Chondrocyte (in vitro differentiated cells): ENCODE measurements around the gene RPRD1B. TPM values are rescaled to one million over a fixed set of nuclear protein-coding genes. Genes with fewer than 3 reads are reported as not detected.
"Not testable (repeated sequence)": the region's sequence is repeated elsewhere in the genome, so short reads cannot be mapped to it uniquely, and the experiment has no call there.

Experiments used
- DNase-seq: peaks from one replicate; pipeline ENCODE4 v3.0.0; 2021; ENCODE audit warnings: mixed read lengths, low spot score
- H3K27ac Mint-ChIP-seq: one replicate; pipeline ENCODE4 v1.8.0; 2021; ENCODE audit warnings: mild to moderate bottlenecking, moderate library complexity, mixed read lengths; ENCODE audit not compliant: unreplicated experiment
- H3K27me3 Mint-ChIP-seq: 2 replicates; pipeline ENCODE4 v1.8.0; 2021; ENCODE audit warnings: low read depth, mixed read lengths
- H3K36me3 Mint-ChIP-seq: 2 replicates; pipeline ENCODE4 v1.8.0; 2021; ENCODE audit warnings: low read depth, mixed read lengths
- H3K4me1 Mint-ChIP-seq: 2 replicates; pipeline ENCODE4 v1.8.0; 2021; ENCODE audit warnings: low read depth, mild to moderate bottlenecking, mixed read lengths
- H3K4me3 Mint-ChIP-seq: one replicate; pipeline ENCODE4 v1.8.0; 2021; ENCODE audit warnings: mild to moderate bottlenecking, moderate library complexity, mixed read lengths; ENCODE audit not compliant: unreplicated experiment
- H3K9me3 Mint-ChIP-seq: 2 replicates; pipeline ENCODE4 v1.8.0; 2021; ENCODE audit warnings: low read depth, mixed read lengths
- total RNA-seq: library from RNA; stranded (reverse); gene quantifications from 3 replicates; pipeline ENCODE4 v1.2.1, GENCODE V29; 2021
- TF ChIP-seq, protein P1 (sequence below): fragments of 200-600 bp; sonication (generic); IDR thresholded peaks from 2 replicates; pipeline ENCODE4 v1.5.0; 2021; ENCODE audit warnings: antibody characterized with exemption, mild to moderate bottlenecking, moderate library complexity

RPRD1B gene
- total RNA-seq, 1 donor from 2014 or later, result 16.9 TPM

DNA sequence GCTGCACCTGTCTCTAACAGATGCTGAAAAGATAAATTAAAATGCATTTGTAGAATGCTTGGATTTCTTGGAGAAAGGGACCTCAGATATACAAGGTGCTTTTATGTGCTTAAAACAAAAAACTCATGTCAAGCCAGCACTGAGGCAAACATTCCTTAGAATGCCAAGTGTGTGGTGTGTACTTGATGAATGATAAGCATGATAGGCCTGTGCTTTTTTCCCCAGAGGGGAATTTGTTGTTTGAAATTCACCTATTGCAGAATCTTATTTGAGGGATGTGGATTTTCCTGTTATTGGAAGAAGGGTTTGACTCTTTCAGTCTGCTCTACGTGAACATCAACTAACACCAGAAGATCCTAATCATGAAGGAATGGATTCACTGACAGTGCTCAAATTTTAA is 29.1 kb upstream of the RPRD1B start:
- Mint-ChIP-seq H3K36me3 (peaks cover 14% of the 10 kb centered on the region), H3K27ac (no peak overlapping the region), H3K4me3 (no peak overlapping the region), H3K27me3 (no peaks in the 10 kb centered on the region), H3K4me1 (peaks cover 16% of the 10 kb centered on the region), H3K9me3 (no peaks in the 10 kb centered on the region)
- TF ChIP-seq, protein P1, sequence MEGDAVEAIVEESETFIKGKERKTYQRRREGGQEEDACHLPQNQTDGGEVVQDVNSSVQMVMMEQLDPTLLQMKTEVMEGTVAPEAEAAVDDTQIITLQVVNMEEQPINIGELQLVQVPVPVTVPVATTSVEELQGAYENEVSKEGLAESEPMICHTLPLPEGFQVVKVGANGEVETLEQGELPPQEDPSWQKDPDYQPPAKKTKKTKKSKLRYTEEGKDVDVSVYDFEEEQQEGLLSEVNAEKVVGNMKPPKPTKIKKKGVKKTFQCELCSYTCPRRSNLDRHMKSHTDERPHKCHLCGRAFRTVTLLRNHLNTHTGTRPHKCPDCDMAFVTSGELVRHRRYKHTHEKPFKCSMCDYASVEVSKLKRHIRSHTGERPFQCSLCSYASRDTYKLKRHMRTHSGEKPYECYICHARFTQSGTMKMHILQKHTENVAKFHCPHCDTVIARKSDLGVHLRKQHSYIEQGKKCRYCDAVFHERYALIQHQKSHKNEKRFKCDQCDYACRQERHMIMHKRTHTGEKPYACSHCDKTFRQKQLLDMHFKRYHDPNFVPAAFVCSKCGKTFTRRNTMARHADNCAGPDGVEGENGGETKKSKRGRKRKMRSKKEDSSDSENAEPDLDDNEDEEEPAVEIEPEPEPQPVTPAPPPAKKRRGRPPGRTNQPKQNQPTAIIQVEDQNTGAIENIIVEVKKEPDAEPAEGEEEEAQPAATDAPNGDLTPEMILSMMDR, result no peak
- DNase-seq, result no peak

DNA sequence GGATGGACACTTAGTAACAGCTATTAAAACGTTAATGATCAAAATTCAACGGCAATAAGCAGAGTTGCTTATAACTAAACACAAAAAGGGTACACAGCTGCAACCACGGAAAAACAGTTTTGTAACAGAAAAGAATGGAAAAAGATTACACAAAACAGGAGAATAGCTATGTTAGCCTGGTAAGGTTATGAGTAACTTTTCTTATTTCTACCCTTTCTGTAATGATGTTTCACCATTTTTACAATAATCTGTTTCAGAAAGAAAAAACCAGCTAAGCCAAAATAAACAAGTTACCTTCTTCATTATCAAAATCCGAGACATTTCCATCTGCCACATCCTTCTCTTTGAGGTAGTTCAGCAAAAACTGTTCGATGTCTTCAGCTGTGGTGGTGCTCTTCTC is 27.6 kb upstream of the RPRD1B start:
- Mint-ChIP-seq H3K9me3 (no peaks in the 10 kb centered on the region), H3K36me3 (peaks cover 7% of the 10 kb centered on the region), H3K4me1 (peaks cover 16% of the 10 kb centered on the region), H3K27ac (no peak overlapping the region), H3K27me3 (no peaks in the 10 kb centered on the region), H3K4me3 (no peak overlapping the region)
- DNase-seq, result no peak
- TF ChIP-seq, protein P1, result no peak

DNA sequence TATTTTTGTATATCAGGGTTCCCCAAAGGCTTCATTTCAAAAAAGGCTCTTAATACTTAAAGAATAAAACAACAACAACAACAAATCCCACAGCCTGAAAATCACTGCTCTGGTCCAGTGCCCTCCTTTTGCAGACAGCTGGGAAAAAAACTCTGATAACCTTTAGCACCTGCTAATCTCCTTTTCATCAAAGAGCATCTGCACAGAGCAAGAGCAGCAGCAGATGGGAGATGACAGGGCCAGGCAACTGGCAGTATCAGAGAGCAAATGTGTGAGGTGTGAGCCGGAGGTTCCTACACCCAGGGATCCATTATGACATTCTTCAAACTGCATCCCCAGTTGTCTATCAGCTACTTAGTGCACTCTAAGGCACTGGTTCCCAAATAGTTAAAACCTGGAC is 26.0 kb upstream of the RPRD1B start:
- DNase-seq, result no peak
- peaks cover 10% of the 10 kb centered on the region for H3K36me3 Mint-ChIP-seq
- H3K9me3 Mint-ChIP-seq, result no peaks in the 10 kb centered on the region
- TF ChIP-seq, protein P1, result no peak
- peaks cover under 1% of the 10 kb centered on the region for H3K4me1 Mint-ChIP-seq
- no peak overlapping the region for H3K27ac Mint-ChIP-seq
- H3K4me3 Mint-ChIP-seq, result no peak overlapping the region
- H3K27me3 Mint-ChIP-seq, result no peaks in the 10 kb centered on the region

DNA sequence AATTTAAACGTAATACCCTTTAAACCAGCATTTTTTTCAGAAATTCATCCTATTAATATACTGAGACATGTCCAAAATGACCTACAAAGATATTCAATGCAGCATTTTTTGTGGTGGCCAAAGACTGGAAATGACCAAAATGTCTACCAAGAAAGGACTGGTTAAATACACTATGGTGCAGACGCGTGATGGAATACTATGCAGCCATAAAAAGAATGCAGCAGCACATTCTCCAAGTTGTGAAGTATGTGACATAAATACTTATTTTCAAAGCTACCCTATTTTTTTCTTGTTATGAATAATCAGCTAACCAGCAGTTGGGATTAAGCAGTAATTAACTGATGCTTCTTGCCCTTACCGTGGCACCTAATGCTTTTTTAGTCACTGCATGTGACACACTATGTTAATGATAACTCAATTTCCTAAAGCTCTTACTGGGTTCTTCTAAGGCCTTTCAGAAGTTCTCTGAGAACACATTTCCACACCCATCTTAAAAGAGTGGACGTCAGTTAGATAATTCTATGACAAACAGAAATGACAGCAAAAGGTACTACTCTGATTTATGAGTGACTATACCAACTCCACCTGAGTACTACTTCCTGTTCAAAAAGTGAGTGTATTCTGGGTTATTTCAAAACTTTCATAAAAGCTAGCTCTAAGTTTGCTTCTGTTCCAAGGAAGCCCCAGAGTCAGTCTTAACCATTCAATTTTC is 25.2 kb upstream of the RPRD1B start:
- Mint-ChIP-seq H3K4me1 (no peaks in the 10 kb centered on the region), H3K9me3 (no peaks in the 10 kb centered on the region), H3K4me3 (no peak overlapping the region), H3K27ac (no peak overlapping the region), H3K36me3 (peaks cover 12% of the 10 kb centered on the region), H3K27me3 (no peaks in the 10 kb centered on the region)
- TF ChIP-seq, protein P1, result no peak
- DNase-seq, result no peak

DNA sequence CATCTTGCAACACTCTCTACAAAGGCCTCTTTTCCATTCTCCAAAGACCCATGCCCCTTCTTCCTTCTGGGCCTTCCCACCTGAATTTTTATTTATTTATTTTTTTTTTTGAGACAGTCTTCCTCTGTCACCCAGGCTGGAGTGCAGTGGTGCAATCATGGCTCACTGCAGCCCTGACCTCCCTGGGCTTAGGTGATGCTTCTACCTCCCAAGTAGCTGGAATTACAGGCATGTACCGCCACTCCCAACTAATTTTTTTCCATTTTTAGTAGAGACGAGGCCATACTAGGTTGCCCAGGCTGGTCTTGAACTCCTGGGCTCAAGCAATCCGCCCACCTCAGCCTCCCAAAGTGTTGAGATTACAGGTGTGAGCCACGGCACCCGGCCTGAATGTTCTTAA is 24.1 kb upstream of the RPRD1B start:
- not testable (repeated sequence) for DNase-seq, H3K9me3 Mint-ChIP-seq, H3K4me1 Mint-ChIP-seq, H3K4me3 Mint-ChIP-seq, H3K27me3 Mint-ChIP-seq, H3K27ac Mint-ChIP-seq
- peaks cover 17% of the 10 kb centered on the region for H3K36me3 Mint-ChIP-seq

DNA sequence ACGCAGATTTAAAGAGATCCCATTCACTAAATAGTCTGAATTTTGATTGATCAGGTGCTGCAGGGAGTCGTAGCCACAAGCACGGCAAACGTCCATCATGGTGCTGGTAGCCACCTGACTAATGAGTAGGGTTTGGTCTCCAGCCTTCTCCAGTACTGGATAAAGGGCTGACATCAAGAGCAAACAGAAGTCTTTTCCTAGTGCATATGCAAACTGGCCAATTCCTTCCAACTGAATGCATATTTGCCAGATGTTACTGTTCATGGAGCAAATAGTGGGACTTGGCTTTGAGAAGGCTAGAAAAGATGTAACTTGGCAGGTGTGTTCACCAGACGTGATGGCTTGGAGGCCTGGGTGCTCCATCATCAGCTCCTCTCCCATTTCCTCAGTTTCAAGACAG is 21.9 kb upstream of the RPRD1B start:
- H3K27ac Mint-ChIP-seq, result no peak overlapping the region
- no peaks in the 10 kb centered on the region for H3K27me3 Mint-ChIP-seq
- no peaks in the 10 kb centered on the region for H3K9me3 Mint-ChIP-seq
- TF ChIP-seq, protein P1, result no peak
- no peak for DNase-seq
- H3K4me1 Mint-ChIP-seq, result no peaks in the 10 kb centered on the region
- H3K36me3 Mint-ChIP-seq, result peaks cover 18% of the 10 kb centered on the region
- no peak overlapping the region for H3K4me3 Mint-ChIP-seq
